Measurements from ENCODE around the gene MRPS27. TPM values are rescaled to one million over a fixed set of nuclear protein-coding genes. Genes with fewer than 3 reads are reported as not detected.
A peak's percentile ranks its signal among the peaks of the same experiment; 100 is the strongest.

The MRPS27 gene
- total and polyA plus RNA-seq, 2 of the 13 experiments (the other 11 are each of a cell fraction or from before 2014, with no cell fraction given) = 71.8 to 115 TPM

- H4K20me1 ChIP-seq (ENCODE audit: insufficient read depth, low read length) = no peaks in the 10 kb centered on the region
- ChIA-PET CTCF (ENCODE audit: low intra/inter-chr PET ratio, low total read pairs) (no interaction called here), POLR2A (interaction anchor here (0.8 to 0.9 kb wide), 2 partner anchors 10 to 25 kb away, joined by 3 to 4 read pairs; no protein-coding TSS in a partner anchor)
- no peak overlapping the region for H3K4me2 ChIP-seq (ENCODE audit: low read depth, low read length)
- no peak overlapping the region for H3K9ac ChIP-seq (ENCODE audit: insufficient read depth, low read depth, low read length)
- peaks cover 2 to 24% of the 10 kb centered on the region in 2 experiments for H3K36me3 ChIP-seq (replicated peaks in 1 of 2; ENCODE audit: control insufficient read depth in 1 of 2, insufficient read depth in 2 of 2, low read length in 2 of 2)
- peak overlapping the region; percentile 42 for H3K27ac ChIP-seq (ENCODE audit: extremely low read length, insufficient read depth, low read length)
- no peaks in the 10 kb centered on the region for H3K27me3 ChIP-seq (ENCODE audit: control insufficient read depth in 1 of 2, insufficient read depth in 2 of 2, low read length in 2 of 2)
- FAIRE-seq (no peak), DNase-seq (ENCODE audit: low spot score) (no peak), ATAC-seq (no peak)
- in situ Hi-C loops (cut with HindIII; ENCODE audit: extremely low pct_ligation_motif_present, low pct_unique_long_range_greater_than_20kb) = no loop called here
- no peaks in the 10 kb centered on the region for H3K9me3 ChIP-seq (ENCODE audit: low read length)
- no peak overlapping the region for H2AFZ ChIP-seq (ENCODE audit: low read length)
- WGBS (ENCODE audit: low lambda C conversion rate) = 96% methylated on average over 2 of the region's 2 CpGs
- H3K4me1 ChIP-seq (ENCODE audit: insufficient read depth, low read length) = peaks cover 42% of the 10 kb centered on the region
- no TSS peak for BruUV-seq (replicated peaks)
- H3K79me2 ChIP-seq (ENCODE audit: insufficient read depth, low read length) = peaks cover 2% of the 10 kb centered on the region
- H3K4me3 ChIP-seq (replicated peaks in 1 of 3; ENCODE audit: insufficient read depth in 1 of 3, low read depth in 2 of 3, low read length in 3 of 3) = no peak overlapping the region
- intact Hi-C loops (cut with micrococcal nuclease; ENCODE audit: unreplicated experiment) = no loop called here
- TF ChIP-seq FOXA1 (IDR thresholded peaks at IDR 0.05) (no peak), FOXA1 (CRISPR knock-in tag; IDR thresholded peaks at IDR 0.05) (no peak), SOX5 (CRISPR knock-in tag; IDR thresholded peaks at IDR 0.05; ENCODE audit: borderline replicate concordance) (no peak), PAX8 (CRISPR knock-in tag; IDR thresholded peaks at IDR 0.05; ENCODE audit: borderline replicate concordance) (no peak), MED8 (CRISPR knock-in tag; IDR thresholded peaks at IDR 0.05; ENCODE audit: insufficient replicate concordance) (no peak), SMYD3 (CRISPR knock-in tag; IDR thresholded peaks at IDR 0.05) (no peak), CSRNP2 (CRISPR knock-in tag; conservative IDR thresholded peaks at IDR 0.05; ENCODE audit: low read depth) (no peak), ZFP82 (CRISPR knock-in tag; IDR thresholded peaks at IDR 0.05; ENCODE audit: borderline replicate concordance) (no peak), DBP (CRISPR knock-in tag; IDR thresholded peaks at IDR 0.05; ENCODE audit: not compliant biosample characterization) (no peak), ZNF552 (CRISPR knock-in tag; IDR thresholded peaks at IDR 0.05; ENCODE audit: borderline replicate concordance) (no peak)
- TF ChIP-seq, protein P1, sequence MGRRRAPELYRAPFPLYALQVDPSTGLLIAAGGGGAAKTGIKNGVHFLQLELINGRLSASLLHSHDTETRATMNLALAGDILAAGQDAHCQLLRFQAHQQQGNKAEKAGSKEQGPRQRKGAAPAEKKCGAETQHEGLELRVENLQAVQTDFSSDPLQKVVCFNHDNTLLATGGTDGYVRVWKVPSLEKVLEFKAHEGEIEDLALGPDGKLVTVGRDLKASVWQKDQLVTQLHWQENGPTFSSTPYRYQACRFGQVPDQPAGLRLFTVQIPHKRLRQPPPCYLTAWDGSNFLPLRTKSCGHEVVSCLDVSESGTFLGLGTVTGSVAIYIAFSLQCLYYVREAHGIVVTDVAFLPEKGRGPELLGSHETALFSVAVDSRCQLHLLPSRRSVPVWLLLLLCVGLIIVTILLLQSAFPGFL (CRISPR knock-in tag; IDR thresholded peaks at IDR 0.05) = no peak
- TF ChIP-seq, protein P2, sequence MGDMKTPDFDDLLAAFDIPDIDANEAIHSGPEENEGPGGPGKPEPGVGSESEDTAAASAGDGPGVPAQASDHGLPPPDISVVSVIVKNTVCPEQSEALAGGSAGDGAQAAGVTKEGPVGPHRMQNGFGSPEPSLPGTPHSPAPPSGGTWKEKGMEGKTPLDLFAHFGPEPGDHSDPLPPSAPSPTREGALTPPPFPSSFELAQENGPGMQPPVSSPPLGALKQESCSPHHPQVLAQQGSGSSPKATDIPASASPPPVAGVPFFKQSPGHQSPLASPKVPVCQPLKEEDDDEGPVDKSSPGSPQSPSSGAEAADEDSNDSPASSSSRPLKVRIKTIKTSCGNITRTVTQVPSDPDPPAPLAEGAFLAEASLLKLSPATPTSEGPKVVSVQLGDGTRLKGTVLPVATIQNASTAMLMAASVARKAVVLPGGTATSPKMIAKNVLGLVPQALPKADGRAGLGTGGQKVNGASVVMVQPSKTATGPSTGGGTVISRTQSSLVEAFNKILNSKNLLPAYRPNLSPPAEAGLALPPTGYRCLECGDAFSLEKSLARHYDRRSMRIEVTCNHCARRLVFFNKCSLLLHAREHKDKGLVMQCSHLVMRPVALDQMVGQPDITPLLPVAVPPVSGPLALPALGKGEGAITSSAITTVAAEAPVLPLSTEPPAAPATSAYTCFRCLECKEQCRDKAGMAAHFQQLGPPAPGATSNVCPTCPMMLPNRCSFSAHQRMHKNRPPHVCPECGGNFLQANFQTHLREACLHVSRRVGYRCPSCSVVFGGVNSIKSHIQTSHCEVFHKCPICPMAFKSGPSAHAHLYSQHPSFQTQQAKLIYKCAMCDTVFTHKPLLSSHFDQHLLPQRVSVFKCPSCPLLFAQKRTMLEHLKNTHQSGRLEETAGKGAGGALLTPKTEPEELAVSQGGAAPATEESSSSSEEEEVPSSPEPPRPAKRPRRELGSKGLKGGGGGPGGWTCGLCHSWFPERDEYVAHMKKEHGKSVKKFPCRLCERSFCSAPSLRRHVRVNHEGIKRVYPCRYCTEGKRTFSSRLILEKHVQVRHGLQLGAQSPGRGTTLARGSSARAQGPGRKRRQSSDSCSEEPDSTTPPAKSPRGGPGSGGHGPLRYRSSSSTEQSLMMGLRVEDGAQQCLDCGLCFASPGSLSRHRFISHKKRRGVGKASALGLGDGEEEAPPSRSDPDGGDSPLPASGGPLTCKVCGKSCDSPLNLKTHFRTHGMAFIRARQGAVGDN (CRISPR knock-in tag; IDR thresholded peaks at IDR 0.05) = no peak
- TF ChIP-seq, protein P3, sequence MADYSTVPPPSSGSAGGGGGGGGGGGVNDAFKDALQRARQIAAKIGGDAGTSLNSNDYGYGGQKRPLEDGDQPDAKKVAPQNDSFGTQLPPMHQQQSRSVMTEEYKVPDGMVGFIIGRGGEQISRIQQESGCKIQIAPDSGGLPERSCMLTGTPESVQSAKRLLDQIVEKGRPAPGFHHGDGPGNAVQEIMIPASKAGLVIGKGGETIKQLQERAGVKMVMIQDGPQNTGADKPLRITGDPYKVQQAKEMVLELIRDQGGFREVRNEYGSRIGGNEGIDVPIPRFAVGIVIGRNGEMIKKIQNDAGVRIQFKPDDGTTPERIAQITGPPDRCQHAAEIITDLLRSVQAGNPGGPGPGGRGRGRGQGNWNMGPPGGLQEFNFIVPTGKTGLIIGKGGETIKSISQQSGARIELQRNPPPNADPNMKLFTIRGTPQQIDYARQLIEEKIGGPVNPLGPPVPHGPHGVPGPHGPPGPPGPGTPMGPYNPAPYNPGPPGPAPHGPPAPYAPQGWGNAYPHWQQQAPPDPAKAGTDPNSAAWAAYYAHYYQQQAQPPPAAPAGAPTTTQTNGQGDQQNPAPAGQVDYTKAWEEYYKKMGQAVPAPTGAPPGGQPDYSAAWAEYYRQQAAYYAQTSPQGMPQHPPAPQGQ (CRISPR knock-in tag; IDR thresholded peaks at IDR 0.05; ENCODE audit: borderline replicate concordance) = no peak
Measured at GRCh38 chr5:72282878-72283277, 37.2 kb downstream of the MRPS27 start.

Data from HepG2 (cell line).